PC-9 (cell line): ENCODE results near the gene RAB5B.

ENCODE experiments used
- EZH2 ChIP-seq: fragments of 200-600 bp; sonication (generic); IDR thresholded peaks from 2 replicates; pipeline ENCODE4 v1.8.0; 2017; ENCODE audit warnings: antibody characterized with exemption, low read depth
- TF ChIP-seq, protein P1 (sequence below): fragments of 200-600 bp; sonication (generic); conservative IDR thresholded peaks from 2 replicates; pipeline ENCODE4 v1.6.1; 2017; ENCODE audit warnings: mixed run types, antibody characterized with exemption, mild to moderate bottlenecking, moderate library complexity

DNA sequence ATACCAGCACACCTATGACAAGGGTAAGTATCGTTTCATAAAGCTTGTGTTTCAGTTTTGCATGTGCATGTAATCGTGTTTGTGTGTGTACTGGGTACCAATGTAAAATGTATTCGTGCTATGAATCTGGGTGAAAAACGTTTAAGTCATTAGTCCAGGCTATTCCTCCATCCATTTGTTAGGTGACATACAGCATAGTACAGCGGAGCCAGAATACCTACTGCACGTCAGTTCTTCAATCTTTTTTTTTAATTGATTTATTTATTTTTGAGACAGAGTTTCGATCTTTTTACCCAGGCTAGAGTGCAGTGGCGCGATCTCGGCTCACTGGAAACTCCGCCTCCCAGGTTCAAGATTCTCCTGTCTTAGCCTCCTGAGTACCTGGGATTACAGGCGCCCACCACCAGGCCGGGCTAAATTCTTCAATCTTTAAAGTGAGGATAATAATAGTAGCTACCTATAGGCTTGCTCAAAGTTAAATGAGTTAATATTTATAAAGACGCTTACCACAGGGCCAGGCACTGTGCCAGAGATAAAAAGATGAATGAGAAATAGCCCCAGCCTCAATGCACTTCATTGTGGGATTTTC is 67.2 kb downstream of the RAB5B start:
- TF ChIP-seq, protein P1, sequence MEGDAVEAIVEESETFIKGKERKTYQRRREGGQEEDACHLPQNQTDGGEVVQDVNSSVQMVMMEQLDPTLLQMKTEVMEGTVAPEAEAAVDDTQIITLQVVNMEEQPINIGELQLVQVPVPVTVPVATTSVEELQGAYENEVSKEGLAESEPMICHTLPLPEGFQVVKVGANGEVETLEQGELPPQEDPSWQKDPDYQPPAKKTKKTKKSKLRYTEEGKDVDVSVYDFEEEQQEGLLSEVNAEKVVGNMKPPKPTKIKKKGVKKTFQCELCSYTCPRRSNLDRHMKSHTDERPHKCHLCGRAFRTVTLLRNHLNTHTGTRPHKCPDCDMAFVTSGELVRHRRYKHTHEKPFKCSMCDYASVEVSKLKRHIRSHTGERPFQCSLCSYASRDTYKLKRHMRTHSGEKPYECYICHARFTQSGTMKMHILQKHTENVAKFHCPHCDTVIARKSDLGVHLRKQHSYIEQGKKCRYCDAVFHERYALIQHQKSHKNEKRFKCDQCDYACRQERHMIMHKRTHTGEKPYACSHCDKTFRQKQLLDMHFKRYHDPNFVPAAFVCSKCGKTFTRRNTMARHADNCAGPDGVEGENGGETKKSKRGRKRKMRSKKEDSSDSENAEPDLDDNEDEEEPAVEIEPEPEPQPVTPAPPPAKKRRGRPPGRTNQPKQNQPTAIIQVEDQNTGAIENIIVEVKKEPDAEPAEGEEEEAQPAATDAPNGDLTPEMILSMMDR, result no peak
- TF ChIP-seq EZH2, result no peak
